AG20443 (cell line): Measurements from ENCODE around the gene PLAAT1.

Source experiments
- DNase-seq: peaks from one replicate; pipeline ENCODE4 v3.0.0; 2012; ENCODE audit warnings: low spot score, mixed read lengths

Gene PLAAT1

DNA sequence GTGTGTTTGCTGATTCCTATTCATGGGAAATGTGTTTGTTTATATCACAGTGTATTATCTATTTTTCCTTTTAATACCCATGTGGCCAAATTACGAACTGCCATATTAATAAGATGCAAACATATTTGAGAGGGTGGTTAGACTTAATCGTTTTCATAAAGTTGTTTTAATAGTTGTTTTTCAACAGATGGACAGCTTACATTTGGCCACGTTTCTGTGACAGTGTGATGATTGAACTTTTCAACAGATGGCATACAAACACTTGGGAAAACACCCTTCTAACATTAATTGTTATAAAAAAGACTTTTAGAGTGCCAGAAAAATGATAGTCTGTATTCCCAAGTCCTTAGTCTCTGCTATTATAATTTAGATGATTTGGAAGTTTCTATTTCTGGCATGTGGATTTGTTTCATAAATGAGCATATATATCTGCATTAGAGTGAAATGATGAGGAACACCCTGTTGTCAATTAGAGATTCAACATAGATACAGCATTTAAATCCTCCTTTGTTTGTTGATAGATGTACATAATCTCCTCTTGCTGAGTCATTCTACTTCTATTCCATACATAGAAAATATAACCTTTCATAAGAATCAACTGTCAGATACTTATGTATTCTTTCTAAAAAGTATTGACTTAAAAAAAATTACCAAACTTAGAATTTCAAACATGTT is 13.1 kb downstream of the PLAAT1 start:
- no peak for DNase-seq

DNA sequence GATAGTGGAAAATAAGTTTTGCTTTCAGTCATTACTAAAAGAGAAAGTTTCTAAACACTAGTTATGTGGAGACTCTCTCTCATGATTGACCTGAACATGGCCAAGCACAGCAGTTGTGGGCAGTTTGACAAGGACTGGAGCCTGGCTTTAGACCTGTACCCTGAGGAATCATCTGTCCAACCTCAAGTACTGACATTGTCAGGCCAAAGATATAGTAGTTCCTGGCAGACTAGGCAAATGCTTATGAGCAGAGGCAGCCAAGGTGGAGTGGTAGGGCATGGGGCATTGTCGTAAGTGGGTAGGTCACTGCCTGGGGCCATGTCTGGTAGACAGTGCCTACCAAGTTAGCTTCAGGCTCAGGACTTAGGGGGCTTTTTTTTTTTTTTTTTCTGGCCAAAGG is 20.9 kb downstream of the PLAAT1 start:
- no peak for DNase-seq

DNA sequence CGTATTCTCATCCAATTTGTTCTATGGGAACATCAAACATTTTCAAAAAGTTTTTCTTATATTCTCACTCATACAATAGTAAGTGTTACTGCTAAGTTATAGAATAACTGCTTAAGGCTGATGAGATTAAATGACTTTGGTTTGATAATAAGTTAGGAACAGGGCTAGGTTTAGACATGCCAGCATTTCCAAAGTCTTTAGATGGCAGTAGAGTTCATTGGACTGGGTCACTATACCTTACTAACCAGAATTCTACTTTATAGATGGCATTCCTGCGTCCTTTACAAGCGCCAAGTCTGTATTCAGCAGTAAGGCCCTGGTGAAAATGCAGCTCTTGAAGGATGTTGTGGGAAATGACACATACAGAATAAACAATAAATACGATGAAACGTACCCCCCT is 21.7 kb downstream of the PLAAT1 start:
- DNase-seq: no peak

DNA sequence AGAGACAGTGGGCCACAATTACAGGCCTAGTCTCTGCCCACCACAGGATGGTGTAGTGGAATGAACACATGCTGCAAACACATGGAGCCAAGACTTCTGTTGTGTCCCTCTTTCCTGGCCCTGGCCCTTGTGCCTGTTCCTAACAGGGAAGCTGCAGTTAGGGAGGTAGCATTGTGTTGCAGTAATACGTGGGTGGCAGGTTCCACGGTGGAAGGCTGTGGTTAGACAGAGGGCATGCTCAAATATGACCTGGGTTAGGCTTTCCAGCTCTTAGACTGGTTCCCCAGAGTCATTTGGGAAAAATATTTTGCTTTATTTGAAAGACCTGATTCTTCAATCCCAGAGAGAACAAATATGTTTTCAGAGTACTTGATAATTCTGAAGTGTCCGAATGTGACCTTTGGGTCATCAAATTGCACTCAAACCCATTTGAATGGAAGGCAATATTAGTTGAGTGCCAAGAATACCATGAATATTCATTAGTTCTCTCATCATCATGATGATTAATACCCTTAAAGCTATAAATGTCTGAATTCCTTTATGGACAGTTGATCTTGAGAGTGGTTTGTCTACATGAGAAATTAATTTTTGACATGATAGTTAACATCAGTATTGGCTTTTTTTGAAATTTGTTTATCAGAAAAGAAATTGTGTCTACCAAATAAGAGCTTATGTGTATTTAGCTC is 28.5 kb downstream of the PLAAT1 start:
- DNase-seq: no peak

DNA sequence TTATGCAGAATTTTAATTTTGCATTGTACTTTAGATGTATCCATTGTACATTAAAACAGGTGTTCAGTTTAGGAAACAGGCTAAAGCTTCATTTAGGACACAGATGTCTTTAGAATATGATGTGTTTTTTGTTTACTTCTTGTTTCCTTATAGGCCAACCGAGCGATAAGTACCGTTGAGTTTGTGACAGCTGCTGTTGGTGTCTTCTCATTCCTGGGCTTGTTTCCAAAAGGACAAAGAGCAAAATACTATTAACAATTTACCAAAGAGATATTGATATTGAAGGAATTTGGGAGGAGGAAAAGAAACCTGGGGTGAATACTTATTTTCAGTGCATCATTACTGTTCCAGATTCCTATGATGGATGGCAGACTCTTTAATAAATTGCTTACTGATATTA is 29.4 kb downstream of the PLAAT1 start:
- DNase-seq: no peak

DNA sequence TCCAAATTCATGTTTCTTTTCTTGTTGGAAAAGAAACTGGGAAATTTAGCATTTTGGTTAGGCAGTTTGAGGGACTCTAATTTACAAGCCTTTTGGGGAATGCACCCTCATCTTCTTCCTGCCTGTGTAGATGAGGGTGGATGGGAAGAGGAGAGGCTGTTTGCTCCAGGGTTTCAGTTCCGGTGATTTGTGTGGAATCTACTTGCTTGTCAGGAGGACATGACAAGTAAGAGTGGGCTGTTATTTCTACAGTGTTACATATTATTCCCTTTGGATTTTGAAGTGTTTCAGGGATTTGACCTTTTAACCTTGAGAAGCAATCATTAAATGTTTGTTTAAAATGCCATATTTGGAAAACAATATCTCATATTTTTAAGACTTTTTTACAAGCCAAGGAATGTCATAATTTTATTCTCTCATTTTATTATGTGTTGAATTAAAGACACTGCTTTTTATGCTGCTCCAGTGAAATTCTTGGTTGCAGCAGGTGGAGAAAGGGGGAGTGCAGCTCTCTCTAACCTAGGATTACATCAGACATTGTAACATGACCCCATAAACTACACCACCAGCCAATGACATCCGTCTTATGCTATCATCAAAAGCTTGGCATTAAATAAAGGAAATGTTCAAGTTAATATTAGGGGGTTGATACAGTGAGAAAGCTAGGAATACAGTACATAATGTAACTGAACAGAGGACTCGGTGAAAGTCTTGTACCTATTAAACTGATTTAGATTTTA is 30.2 kb downstream of the PLAAT1 start:
- no peak for DNase-seq

DNA sequence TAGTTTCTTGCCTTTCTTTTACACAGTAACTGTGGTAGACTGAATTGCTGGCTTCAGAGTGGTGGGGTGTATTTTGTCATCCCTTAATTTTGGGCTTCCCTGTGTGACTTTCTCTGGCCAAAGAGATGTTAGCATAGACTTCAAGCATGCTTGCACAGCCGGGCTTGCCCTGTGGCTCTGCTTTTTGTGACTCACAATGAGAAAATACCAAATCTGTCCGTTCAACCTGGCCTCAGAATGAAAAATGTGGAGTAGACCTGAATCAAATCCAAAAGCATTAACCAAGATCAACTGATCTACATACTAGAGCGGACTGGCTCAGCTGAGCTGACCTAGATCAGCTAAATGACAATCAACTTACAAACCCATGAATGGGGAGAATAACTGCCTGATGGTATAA is 51.4 kb downstream of the PLAAT1 start:
- DNase-seq: no peak

DNA sequence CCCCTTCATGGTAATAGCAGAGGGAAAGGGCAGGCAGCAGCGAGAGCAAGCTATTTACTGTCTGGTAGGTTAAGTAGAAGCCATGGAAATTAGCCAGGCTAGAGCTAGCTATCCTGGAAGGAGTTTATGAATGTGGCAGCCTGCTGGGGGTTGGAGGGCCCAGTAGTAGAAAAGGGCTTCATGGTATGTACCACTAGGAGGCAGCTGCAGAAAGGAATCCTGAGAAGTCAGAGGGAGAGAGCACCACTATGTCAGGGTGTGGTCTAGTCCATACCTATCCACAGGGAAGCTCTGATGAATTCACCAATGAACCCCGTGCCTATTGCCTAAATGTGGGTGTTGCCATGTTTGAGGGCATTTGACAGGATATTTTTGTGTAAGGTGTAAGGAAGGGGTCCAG is 55.0 kb downstream of the PLAAT1 start:
- no peak for DNase-seq

DNA sequence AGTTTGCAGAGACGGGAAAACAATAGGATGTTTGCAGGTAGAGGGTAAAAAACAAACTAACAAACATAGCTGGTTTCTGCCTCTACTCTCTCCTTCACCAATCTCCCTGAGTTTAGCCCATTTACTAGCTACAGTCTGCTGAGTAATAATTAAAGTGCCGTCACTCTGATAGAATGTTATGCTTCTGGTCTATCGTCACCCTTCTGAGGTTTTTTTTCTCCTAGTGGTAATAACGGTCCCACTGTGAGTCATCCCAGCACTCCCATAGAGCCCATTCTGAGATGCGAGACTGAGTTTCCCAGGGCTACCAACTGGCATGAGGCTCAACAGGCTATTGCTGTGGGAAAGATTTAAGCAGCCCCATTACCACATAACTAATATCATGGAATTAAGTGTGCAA is 56.4 kb downstream of the PLAAT1 start:
- DNase-seq: no peak

DNA sequence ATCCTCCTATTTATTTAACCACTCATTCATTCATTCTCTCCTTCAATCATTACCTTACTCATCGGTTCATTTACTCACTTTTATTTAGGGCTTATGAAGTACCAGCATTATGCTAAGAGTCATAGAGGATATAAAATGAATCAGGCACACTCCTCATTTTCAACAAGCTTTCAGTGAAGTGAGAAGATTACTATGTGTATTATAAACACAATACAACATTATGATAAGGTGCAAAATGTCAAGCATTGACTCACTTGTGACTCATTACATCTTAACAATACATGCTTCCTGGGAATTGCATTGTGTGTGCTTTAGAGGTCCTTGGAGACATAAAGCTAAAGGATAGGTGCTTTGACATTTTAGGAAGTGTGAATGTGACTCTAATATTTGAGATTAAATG is 60.4 kb downstream of the PLAAT1 start:
- no peak for DNase-seq

DNA sequence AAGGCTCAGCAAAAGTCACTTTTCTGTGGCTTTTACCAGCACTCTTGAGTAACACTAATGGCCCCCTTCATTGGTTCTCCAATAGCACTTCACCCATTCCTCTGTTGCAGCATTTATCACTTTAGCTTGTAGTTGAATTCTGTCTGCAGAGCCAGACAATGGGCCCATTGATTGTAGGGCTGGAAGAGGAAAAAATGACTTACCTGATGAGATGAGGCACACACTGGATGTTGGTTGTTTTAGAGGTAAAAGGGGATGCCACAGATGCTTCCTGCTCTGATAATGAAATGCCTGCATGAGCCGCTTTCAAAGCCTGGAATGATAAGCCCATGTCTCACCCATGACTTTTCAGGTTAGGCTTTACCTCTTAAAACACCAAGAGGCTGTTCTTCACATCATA is 64.3 kb downstream of the PLAAT1 start:
- no peak for DNase-seq

DNA sequence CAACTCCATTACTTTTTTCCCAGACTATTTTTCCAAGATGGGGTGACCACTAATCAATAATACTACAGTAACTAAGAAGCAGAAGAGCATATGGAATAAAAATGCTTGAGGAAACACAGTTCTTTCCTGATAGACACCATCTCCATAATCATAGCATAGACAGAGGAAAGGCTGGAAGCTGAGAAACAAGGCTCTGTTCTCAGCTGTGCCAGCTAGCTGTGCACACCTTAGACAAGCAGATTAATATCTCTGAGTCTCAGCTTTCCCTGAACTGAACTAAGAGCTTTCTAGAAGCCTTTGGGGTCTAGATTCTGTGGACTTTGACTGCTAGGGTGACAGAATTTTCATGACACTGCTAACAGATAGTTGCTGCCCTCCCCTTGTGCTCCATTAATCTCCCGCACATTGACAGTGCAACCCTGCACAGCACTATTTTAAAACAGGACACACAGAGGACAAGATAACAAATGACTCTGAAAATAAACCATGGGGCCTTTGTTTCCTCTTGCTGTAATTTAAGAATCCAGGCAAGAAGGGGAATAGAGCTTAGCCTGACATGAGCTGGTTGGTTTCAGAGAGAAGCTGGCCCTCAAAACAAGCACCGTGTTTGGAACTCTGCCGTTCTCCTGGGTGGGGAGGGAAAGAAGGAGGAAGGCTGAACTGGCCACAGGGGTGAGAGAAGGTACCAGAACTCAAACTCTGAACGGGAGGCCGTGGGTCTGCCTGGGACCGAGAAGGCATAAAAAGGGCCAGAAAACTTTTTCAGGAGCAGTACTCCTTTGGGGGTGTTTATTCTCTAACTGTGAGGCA is 70.1 kb downstream of the PLAAT1 start:
- no peak for DNase-seq

DNA sequence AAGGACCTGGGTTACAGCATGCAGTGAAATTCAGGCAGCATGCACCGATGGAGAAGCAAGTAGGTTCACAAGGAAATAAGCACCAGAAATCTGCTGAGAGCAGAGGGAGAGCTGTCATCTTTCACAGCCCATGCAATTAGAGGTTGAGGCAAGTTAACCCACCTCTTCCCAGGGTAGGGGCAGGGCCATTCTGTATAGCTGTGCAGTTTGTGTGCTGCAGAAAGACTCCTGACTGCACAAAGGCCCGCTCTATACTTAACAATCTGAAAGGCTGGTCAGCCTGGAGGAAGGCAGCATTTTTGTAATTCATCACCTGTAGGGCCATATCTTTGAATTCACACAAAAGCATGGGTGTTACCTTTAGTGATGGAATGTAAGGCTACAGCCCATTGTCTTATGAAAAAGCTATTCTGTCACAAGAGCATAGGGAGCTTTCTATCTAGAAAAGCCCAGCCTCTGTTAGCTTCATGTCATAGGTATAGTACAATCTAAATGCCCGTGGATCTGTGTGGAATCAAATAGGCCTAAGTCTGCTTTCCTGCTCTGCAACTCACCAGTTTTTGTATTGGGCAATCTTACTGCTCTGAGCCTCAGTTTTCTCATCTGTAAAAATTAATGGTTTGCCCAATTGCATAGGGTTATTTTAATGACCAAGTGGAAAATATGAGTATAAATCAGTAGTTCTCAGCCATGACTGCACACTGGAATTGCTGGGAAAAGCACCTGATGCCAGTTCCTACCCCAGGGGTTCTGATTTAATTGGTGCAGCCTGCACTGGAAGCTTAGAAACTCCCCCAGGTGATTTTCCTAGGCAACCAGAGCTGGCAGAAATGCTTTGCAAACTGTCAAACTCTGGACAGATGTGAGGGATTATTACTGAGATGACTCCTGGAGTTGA is 72.3 kb downstream of the PLAAT1 start:
- no peak for DNase-seq

DNA sequence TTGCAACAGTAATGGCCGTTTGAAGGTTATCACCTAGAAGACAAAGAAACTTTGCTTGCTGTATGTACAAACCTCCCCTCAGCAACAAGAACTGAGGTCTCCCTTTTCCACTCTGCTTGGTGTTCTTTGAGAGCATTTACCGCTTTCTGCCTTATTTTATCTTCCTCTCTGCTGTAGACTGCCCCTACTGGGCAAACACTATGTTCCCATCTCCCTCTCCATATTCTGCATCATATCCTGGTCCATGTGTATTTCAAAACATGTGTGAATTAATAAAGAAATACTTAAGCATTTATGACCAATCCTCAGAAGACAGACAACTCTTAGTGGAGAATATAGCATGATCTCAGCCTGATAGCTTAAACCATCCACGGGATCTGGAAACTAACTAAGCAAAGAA is 73.1 kb downstream of the PLAAT1 start:
- no peak for DNase-seq

DNA sequence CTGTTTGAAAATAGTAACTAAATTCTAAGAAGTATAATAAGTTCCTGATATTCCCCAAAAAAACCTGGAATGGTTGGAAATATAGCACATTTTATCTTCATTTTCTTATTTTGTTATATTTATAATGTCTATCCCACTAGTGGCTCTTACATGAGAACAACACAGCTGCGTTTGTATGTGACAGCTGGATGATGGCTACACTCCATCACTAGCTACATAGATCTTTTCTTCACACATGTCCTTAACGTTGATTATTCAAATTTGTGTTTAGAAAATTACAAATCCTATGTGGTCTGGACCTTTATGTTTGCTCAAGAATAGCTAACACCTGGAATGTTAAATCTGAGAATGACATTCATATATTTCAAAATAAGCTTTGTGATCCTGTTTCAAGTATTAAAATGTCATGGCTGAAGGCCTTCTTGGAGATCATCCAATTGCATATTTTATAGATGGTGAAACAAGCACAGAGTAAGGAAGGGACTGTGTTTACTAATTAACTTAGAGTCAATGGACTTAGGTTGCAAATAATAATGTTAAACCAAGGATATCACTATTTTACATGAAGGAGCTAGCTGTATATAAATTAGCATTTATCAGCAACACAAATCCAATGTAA is 76.8 kb downstream of the PLAAT1 start:
- no peak for DNase-seq
